Esophagus muscularis mucosa (tissue), 4 donors: ENCODE data around the gene FRK. TPM values are rescaled to one million over a fixed set of nuclear protein-coding genes. Genes with fewer than 3 reads are reported as not detected.

Experiments used
- DNase-seq: peaks from one replicate; pipeline ENCODE4 v3.0.0-alpha.2; 2017; ENCODE audit errors: extremely low spot score
- H3K27ac ChIP-seq, 4 donors: fragments of 200-600 bp; sonication (generic); replicated peaks in 1 of 4; 1 replicate in 3 of 4; 2 replicates in 1 of 4; pipeline ENCODE4 v1.5.1; 2016 to 2019; ENCODE audit warnings: mild to moderate bottlenecking in 1 of 4
- H3K27me3 ChIP-seq, 4 donors: fragments of 200-600 bp; sonication (generic); one replicate each; pipeline versions ENCODE4 v1.5.1 to v1.6.0; 2016 to 2019
- H3K36me3 ChIP-seq, 4 donors: fragments of 200-600 bp; sonication (generic); one replicate each; pipeline ENCODE4 v1.5.1; 2016 to 2019
- H3K4me1 ChIP-seq, 4 donors: fragments of 200-600 bp; sonication (generic); one replicate each; pipeline ENCODE4 v1.5.1; 2016 to 2019
- H3K4me3 ChIP-seq, 4 donors: fragments of 200-600 bp; sonication (generic); 1 replicate in 2 of 4; 2 replicates in 2 of 4; pipeline ENCODE4 v1.5.1; 2016 to 2019; ENCODE audit warnings: mild to moderate bottlenecking in 4 of 4, moderate library complexity in 1 of 4
- H3K9me3 ChIP-seq, 4 donors: fragments of 200-600 bp; sonication (generic); 1 replicate in 3 of 4; 2 replicates in 1 of 4; pipeline ENCODE4 v1.5.1; 2016 to 2019
- EP300 ChIP-seq: sonication (generic); formaldehyde crosslinking; IDR thresholded peaks from one replicate; pipeline ENCODE4 v1.6.1; 2017; ENCODE audit warnings: antibody characterized with exemption
- POLR2A ChIP-seq: fragments of 450-650 bp; IDR thresholded peaks from one replicate; pipeline ENCODE4 v1.6.1; 2017; ENCODE audit warnings: antibody characterized with exemption, moderate library complexity, mild to moderate bottlenecking, low read depth
- POLR2AphosphoS5 ChIP-seq, 2 donors: sonication (generic); formaldehyde crosslinking; IDR thresholded peaks; one replicate each; pipeline ENCODE4 v1.6.1; 2017; ENCODE audit warnings: antibody characterized with exemption in 2 of 2
- WGBS: methylation state at CpG from one replicate; pipeline ENCODE4 v1.1.5; 2018; 5-methylcytosine and 5-hydroxymethylcytosine counted together
- intact Hi-C: fragments of 100-400 bp; cut with DNase I; formaldehyde crosslinking; loops from one replicate; pipeline ENCODE4 v1.15.1; 2023
- total RNA-seq, 4 donors: library from RNA; depleted of rRNA; stranded (reverse); fragments of >200 nt; gene quantifications; one replicate each; pipeline versions ENCODE4 v1.1.0 to v1.2.1, GENCODE V29; 2016
- TF ChIP-seq, protein P1 (sequence below), 3 experiments: fragments of 200-600 bp in 2 of 3; fragments of 450-650 bp in 1 of 3; sonication (generic) in 2 of 3; IDR thresholded peaks; one replicate each; pipeline ENCODE4 v1.5.1; 2017 to 2019; ENCODE audit warnings: antibody characterized with exemption in 3 of 3, mild to moderate bottlenecking in 2 of 3, moderate library complexity in 1 of 3

FRK gene
- total RNA-seq, 4 donors from 2014 or later: 0.17 to 0.57 (median 0.40) TPM

DNA sequence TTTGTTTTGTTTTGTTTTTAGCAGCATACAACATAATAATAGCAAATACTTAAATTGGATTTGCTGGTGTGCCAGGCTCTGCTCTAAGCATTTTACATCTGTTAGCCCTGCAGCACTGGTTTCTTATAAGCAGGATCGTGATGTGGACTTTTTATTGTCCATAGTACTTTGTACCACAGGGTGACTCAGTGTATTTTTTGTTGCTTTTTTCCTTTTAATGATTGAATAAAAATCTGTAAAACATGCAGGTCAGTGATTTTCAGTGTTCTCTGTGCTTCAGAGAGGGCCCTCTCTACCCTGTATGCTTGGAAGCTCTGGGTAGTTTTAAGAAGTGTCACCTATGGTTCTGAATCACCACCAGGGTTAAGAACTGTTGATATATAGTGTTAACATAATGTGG, 43.9 kb upstream of the FRK start:
- DNase-seq: no peak
- Histone ChIP-seq H3K27me3 (peaks cover 0 to 3% (median 0%) of the 10 kb centered on the region in 4 donors), H3K9me3 (no peaks in the 10 kb centered on the region), H3K4me1 (peaks cover 27 to 49% (median 36%) of the 10 kb centered on the region in 4 donors), H3K27ac (no peak overlapping the region), H3K36me3 (peaks cover 0 to 17% (median 12%) of the 10 kb centered on the region in 4 donors), H3K4me3 (no peak overlapping the region)
- TF ChIP-seq POLR2AphosphoS5 (IDR thresholded peaks at IDR 0.05): no peak
- no peak for TF ChIP-seq EP300
- TF ChIP-seq POLR2A: no peak
- TF ChIP-seq, protein P1, sequence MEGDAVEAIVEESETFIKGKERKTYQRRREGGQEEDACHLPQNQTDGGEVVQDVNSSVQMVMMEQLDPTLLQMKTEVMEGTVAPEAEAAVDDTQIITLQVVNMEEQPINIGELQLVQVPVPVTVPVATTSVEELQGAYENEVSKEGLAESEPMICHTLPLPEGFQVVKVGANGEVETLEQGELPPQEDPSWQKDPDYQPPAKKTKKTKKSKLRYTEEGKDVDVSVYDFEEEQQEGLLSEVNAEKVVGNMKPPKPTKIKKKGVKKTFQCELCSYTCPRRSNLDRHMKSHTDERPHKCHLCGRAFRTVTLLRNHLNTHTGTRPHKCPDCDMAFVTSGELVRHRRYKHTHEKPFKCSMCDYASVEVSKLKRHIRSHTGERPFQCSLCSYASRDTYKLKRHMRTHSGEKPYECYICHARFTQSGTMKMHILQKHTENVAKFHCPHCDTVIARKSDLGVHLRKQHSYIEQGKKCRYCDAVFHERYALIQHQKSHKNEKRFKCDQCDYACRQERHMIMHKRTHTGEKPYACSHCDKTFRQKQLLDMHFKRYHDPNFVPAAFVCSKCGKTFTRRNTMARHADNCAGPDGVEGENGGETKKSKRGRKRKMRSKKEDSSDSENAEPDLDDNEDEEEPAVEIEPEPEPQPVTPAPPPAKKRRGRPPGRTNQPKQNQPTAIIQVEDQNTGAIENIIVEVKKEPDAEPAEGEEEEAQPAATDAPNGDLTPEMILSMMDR (IDR thresholded peaks at IDR 0.05): no peak
- WGBS: 100% methylated on average over 1 of the region's 1 CpG
- intact Hi-C loops: no loop called here

DNA sequence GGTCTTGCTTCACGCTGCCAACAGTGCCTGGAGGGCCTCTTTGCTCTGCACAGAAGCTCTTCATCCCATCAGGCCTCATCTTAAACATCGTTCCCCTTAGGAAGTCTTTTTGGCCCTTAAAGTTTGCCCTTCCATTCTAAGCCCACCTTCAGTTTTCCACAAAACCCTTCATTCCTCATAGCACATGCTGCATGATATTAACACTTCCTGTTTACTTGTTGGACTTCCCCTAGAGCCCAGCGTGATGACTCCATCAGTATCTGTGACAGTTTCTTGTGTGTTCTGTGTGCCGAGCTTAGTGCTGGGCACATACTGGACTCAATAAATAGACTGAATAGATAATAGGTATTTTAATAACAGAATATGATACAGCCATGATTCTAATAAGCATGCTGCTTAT, 42.2 kb upstream of the FRK start:
- Histone ChIP-seq H3K27ac (no peak overlapping the region), H3K9me3 (no peaks in the 10 kb centered on the region), H3K4me3 (no peak overlapping the region), H3K4me1 (peaks cover 27 to 54% (median 36%) of the 10 kb centered on the region in 4 donors), H3K36me3 (no peaks in the 10 kb centered on the region), H3K27me3 (peaks cover 0 to 3% (median 0%) of the 10 kb centered on the region in 4 donors)
- TF ChIP-seq, protein P1 (IDR thresholded peaks at IDR 0.05): no peak
- TF ChIP-seq POLR2AphosphoS5 (IDR thresholded peaks at IDR 0.05): no peak
- no peak for TF ChIP-seq POLR2A
- no peak for TF ChIP-seq EP300
- intact Hi-C loops: no loop called here
- 78% methylated on average over 4 of the region's 4 CpGs for WGBS
- no peak for DNase-seq

DNA sequence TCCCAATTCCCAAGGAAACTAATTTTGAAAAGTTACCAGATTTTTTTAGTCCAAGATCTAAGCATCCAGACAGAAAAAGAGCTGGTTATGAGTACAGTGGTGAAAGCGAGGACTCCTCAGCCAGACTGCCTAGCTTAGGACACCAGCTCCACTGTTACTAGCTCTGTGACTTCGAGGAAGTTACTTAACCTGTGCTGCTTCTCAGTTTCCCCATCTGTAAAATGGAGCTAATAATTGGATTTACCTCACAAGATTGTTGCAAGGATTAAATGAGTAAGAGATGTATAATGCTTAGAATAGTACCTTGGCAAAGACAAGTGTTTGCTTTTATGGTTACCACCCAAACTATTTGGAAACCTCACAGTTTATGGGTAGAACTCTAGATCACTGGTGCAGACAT, 41.1 kb upstream of the FRK start:
- intact Hi-C loops: no loop called here
- 53% methylated on average over 2 of the region's 2 CpGs for WGBS
- peaks cover 27 to 54% (median 36%) of the 10 kb centered on the region in 4 donors for H3K4me1 ChIP-seq

DNA sequence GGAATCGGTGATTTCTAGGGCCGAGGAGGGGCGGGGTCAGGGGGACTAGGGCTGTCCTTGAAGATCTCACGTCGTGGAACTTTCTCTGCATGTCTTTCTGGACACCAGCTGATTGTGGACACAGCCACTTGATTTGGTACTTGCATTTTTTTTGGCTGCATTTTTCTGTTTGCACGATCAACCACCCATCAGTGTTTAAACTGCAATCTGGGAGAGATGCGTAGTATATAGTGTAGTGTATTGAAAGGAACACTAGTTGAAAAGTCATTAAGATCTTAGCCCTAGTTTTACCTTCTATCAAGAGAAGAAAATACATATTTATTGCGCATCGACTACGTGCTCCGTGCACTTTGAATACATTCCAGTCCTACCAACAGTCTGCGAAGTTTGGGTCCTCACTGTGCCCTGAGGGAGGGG, 40.6 kb upstream of the FRK start:
- H3K36me3 ChIP-seq: no peaks in the 10 kb centered on the region
- peaks cover 27 to 54% (median 35%) of the 10 kb centered on the region in 4 donors for H3K4me1 ChIP-seq
- peak overlapping the region; percentile 91 to 99 (median 96) for H3K27ac ChIP-seq
- peaks cover 0 to 3% (median under 1%) of the 10 kb centered on the region in 4 donors for H3K9me3 ChIP-seq
- TF ChIP-seq EP300 (no peak), POLR2AphosphoS5 (IDR thresholded peaks at IDR 0.05) (no peak), POLR2A (no peak)
- TF ChIP-seq, protein P1 (IDR thresholded peaks at IDR 0.05): no peak
- H3K27me3 ChIP-seq: peaks cover 0 to 3% (median 0%) of the 10 kb centered on the region in 4 donors
- 1% methylated on average over 12 of the region's 12 CpGs for WGBS
- DNase-seq: no peak
- H3K4me3 ChIP-seq: peak overlapping the region; percentile 66 to 91 (median 84)
- intact Hi-C loops: no loop called here

More for the DNA sequence above, 41.1 kb upstream of the FRK start:
- Histone ChIP-seq H3K9me3 (no peaks in the 10 kb centered on the region), H3K4me3 (peak overlapping the region; percentile 66 to 91 (median 84)), H3K27ac (peak overlapping the region; percentile 91 to 99 (median 96)), H3K36me3 (no peaks in the 10 kb centered on the region), H3K27me3 (peaks cover 0 to 3% (median 0%) of the 10 kb centered on the region in 4 donors)
- no peak for TF ChIP-seq POLR2A
- no peak for TF ChIP-seq EP300
- no peak for TF ChIP-seq POLR2AphosphoS5 (IDR thresholded peaks at IDR 0.05)
- TF ChIP-seq, protein P1 (IDR thresholded peaks at IDR 0.05): no peak
- no peak for DNase-seq
